ENCODE measurements around the gene ARL5A.

GRCh38 chr2:151789055-151789834, 39.0 kb downstream of the ARL5A start:
- TF ChIP-seq CTCF (IDR thresholded peaks at IDR 0.05) (no peak), POLR2A (IDR thresholded peaks at IDR 0.05) (no peak)
